ACC112 (cell line): ENCODE measurements around the gene NOTCH2.
"Not testable (repeated sequence)": the region's sequence is repeated elsewhere in the genome, so short reads cannot be mapped to it uniquely, and the experiment has no call there.

Experiments
- H2AFZ ChIP-seq: fragments of 200-600 bp; sonication (generic); one replicate; pipeline ENCODE4 v1.6.0; 2017; ENCODE audit warnings: antibody characterized with exemption, low read length; ENCODE audit not compliant: unreplicated experiment
- H3K27ac ChIP-seq: fragments of 200-600 bp; sonication (generic); 2 replicates; pipeline ENCODE4 v1.5.1; 2014; ENCODE audit warnings: low read depth, mild to moderate bottlenecking, antibody characterized with exemption, low read length, moderate library complexity
- H3K27me3 ChIP-seq: fragments of 200-600 bp; sonication (generic); 2 replicates; pipeline ENCODE4 v1.6.1; 2014; ENCODE audit warnings: mild to moderate bottlenecking, antibody characterized with exemption, low read length, moderate library complexity, mixed read lengths; ENCODE audit not compliant: insufficient read depth
- H3K36me3 ChIP-seq: fragments of 200-600 bp; sonication (generic); 2 replicates; pipeline ENCODE4 v1.6.1; 2016; ENCODE audit warnings: mild to moderate bottlenecking, antibody characterized with exemption, low read length, moderate library complexity, mixed read lengths; ENCODE audit not compliant: insufficient read depth
- H3K4me1 ChIP-seq: fragments of 200-600 bp; sonication (generic); one replicate; pipeline ENCODE4 v1.6.1; 2016; ENCODE audit warnings: low read length, mixed read lengths; ENCODE audit not compliant: insufficient read depth, unreplicated experiment, control insufficient read depth
- H3K4me3 ChIP-seq: fragments of 200-600 bp; sonication (generic); 2 replicates; pipeline ENCODE4 v1.5.1; 2014; ENCODE audit warnings: mild to moderate bottlenecking, low read depth, low read length
- H3K79me2 ChIP-seq: fragments of 200-600 bp; sonication (generic); one replicate; pipeline ENCODE4 v1.6.0; 2016; ENCODE audit warnings: low read length; ENCODE audit not compliant: control insufficient read depth, unreplicated experiment, insufficient read depth

NOTCH2 gene

DNA sequence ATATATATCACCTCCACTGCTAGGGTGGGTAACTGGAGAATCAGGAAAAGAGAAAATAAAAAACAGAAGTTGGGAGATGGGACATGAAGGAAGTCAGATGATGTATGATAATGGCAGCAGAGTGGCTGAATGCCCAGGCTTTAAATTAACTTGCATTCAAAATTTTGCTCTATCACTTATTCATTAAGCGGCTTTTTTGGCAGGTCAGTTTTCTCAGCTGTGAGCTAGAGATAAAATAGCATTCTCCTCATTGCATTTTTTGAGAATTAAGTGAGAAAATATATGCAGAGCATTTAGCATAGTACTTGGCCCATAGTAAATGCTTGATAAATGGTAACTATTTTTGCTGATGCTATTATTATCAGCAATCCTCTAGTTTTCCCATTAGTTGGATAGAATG, 32.1 kb upstream of the NOTCH2 start:
- not testable (repeated sequence) for H3K27ac ChIP-seq, H3K4me1 ChIP-seq, H3K27me3 ChIP-seq, H3K36me3 ChIP-seq, H3K4me3 ChIP-seq, H2AFZ ChIP-seq, H3K79me2 ChIP-seq

DNA sequence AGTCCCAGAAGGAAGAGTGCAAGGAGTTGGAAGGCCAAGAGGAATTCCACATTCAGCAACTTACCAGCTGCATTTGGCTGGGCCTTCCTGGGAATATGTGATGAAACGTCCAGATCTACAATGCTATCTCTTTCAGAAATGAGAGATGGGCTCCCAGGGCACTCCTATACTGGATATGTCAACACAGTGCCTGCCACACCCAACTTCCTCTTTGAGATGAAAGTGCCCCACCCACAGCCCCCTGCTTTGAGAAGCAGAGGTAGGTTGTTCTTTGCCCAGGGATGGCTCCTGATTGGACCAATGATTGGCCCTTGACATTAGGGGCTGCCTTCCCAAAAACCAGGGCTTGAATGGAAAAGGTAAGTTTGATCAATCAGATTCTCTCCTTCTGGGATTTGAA, 31.1 kb upstream of the NOTCH2 start:
- not testable (repeated sequence) for H3K4me1 ChIP-seq, H3K36me3 ChIP-seq, H3K4me3 ChIP-seq, H2AFZ ChIP-seq, H3K27me3 ChIP-seq, H3K27ac ChIP-seq, H3K79me2 ChIP-seq

- not testable (repeated sequence) for H2AFZ ChIP-seq, H3K36me3 ChIP-seq, H3K79me2 ChIP-seq, H3K27me3 ChIP-seq, H3K4me3 ChIP-seq, H3K4me1 ChIP-seq, H3K27ac ChIP-seq
These were observed 29.7 kb upstream of the NOTCH2 start for GRCh38 chr1:120098986-120099759.

DNA sequence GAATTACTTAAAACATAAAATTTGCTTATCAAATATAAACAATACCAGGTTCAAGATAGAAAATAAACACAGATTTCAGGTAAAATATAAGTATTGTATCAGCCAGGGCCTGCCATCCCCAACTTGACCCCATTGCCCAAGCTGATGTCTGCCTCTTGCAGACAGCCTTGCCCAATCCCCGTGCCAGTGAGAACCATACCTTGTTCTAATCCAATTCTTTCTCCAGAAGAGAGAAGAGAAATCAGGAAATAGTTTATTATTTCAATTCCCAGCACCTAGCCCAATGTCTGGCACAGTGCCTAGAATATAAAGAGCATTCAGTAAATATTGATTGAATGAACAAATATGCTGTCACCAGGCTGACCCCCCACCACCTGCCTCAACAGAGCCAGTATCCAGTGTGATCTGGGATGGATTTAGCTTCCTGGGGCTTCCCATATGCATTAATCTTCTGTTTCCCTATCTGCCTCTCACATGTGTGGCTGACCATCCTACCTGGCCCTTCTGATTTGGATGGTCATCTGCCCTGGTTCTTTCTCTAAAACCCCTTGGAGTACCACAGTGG, 27.6 kb upstream of the NOTCH2 start:
- not testable (repeated sequence) for H3K27ac ChIP-seq, H3K4me3 ChIP-seq, H3K4me1 ChIP-seq, H3K79me2 ChIP-seq, H2AFZ ChIP-seq, H3K36me3 ChIP-seq, H3K27me3 ChIP-seq

GRCh38 chr1:120093548-120094181, 24.2 kb upstream of the NOTCH2 start:
- H3K79me2 ChIP-seq, H3K27me3 ChIP-seq, H3K4me3 ChIP-seq, H3K27ac ChIP-seq, H2AFZ ChIP-seq, H3K4me1 ChIP-seq, H3K36me3 ChIP-seq: not testable (repeated sequence)

DNA sequence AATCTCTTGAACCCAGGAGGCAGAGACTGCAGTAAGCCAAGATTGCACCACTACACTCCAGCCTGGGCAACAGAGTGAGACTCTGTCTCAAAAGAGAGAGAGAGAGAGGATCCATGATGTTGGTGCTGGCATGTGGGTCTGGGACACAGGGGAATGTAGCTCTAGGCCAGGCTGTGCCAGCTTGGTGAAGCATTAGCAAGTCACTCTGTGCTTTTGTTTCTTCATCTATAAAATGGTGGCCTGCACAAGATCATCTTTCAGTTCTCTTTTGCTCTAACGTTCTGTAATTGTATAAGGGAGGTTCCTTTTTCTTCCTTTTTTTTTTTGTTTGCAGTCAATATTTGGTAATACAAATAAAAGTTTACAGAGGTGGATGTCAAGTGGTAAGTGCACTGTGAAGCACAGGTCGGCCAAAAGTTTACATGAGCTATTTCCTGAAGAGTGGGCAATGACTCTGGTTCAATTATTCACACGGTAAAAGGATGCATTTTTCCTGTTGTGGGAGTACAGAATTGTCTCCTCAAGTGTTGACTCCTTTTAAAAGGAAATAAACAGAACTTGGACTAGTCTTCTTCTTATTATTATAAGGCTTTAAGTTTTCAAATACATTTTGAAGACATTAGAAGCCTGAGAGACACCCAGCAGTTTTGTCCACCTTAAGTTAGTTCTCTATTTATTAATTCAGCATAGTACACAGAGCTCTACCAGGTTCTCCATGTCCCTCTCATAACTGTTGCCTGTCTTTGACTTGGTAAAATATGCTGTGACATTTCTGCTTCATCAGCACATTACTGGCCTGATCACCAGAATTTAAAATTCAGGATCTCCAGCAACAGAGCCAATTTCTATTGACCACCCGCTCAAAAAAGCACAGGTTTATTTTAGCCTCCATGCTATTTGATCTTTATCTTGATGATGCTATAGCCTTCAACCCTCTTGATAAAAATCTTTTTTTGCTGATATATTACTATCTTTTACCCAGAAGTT, 23.1 kb upstream of the NOTCH2 start:
- not testable (repeated sequence) for H3K36me3 ChIP-seq, H2AFZ ChIP-seq, H3K4me1 ChIP-seq, H3K27ac ChIP-seq, H3K4me3 ChIP-seq, H3K27me3 ChIP-seq, H3K79me2 ChIP-seq

- not testable (repeated sequence) for H3K36me3 ChIP-seq, H3K27me3 ChIP-seq, H2AFZ ChIP-seq, H3K79me2 ChIP-seq, H3K4me1 ChIP-seq, H3K4me3 ChIP-seq
- H3K27ac ChIP-seq = peak overlapping the region; percentile 63; the same call in 1 of the 2 replicates
These were observed 21.4 kb upstream of the NOTCH2 start for GRCh38 chr1:120090830-120091229.

DNA sequence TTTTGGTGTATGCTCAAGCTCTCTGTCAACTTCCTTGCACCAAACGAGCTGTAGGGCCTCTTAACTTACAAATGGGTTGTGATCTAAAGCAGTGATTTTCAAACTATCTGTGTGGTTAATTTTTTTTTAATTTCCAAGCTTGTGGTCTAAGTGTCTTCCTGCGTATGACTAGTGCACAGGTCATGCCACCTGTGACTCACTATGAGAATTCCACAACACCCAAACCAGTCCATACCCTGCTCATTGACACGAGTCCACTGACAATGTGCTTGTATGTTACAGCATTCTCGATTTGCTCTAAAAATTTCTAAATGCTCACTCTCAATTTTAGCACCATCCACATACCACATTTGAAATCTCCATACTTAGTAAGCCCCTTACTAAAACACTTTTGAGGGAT, 18.5 kb upstream of the NOTCH2 start:
- not testable (repeated sequence) for H3K36me3 ChIP-seq, H3K27me3 ChIP-seq, H3K4me1 ChIP-seq, H3K79me2 ChIP-seq, H2AFZ ChIP-seq, H3K4me3 ChIP-seq
- H3K27ac ChIP-seq = peak overlapping the region; percentile 45; the same call in 1 of the 2 replicates

DNA sequence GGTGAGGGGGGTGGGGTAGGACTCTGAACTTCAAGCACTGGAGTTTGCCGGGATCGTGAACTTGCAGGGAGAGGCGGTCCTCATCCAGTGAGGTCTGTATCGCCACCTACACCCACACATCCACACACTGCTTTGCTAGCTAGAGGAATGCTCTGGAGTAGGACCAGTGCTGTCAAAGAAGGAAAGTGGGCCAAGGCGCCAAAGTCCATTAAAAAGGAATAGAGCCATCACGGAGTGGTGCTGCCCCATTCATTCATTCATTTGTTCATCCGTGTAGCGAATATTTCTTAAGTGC, 405 bp upstream of the NOTCH2 start:
- H3K79me2 ChIP-seq = peaks cover 21% of the 10 kb centered on the region
- not testable (repeated sequence) for H3K27ac ChIP-seq, H3K4me3 ChIP-seq, H3K27me3 ChIP-seq, H3K36me3 ChIP-seq, H3K4me1 ChIP-seq, H2AFZ ChIP-seq

DNA sequence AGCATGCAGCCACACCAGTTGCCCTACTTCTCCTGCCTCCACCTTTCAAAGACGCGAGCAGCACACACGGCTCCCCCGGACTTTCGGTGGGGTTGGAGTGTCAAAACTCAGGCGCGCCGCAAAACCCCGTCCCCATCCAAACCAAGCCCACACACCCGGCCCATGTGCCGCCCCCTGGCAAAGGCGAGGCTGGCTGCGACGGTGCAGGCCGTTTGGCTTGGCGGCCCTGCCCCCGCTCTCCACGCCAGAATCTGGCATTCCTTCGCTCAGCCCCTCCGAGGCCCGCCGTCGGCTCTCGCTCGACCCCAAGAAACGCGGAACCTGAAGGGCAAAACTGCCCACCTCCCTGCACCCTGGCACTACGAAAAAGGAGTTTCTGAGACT, 787 bp downstream of the NOTCH2 start:
- not testable (repeated sequence) for H3K4me1 ChIP-seq, H3K27ac ChIP-seq, H2AFZ ChIP-seq, H3K27me3 ChIP-seq, H3K36me3 ChIP-seq
- H3K4me3 ChIP-seq = peak overlapping the region; percentile 76
- peaks cover 21% of the 10 kb centered on the region for H3K79me2 ChIP-seq
